HepG2 (cell line): Measurements from ENCODE around the gene BSN. TPM values are rescaled to one million over a fixed set of nuclear protein-coding genes. Genes with fewer than 3 reads are reported as not detected.

Experiments
- E2F5 ChIP-seq: sonication (generic); formaldehyde crosslinking; conservative IDR thresholded peaks from 2 replicates; pipeline ENCODE4 v1.4.0; 2020; ENCODE audit warnings: missing genetic modification reagents
- MBNL3 ChIP-seq: fragments of 250-450 bp; sonication (Bioruptor Pico); conservative IDR thresholded peaks from 2 replicates; pipeline ENCODE4 v1.8.0; 2022; ENCODE audit warnings: mild to moderate bottlenecking, inconsistent platforms
- MEF2D ChIP-seq: sonication (generic); formaldehyde crosslinking; IDR thresholded peaks from 2 replicates; pipeline ENCODE4 v1.5.1; 2020; ENCODE audit warnings: mild to moderate bottlenecking, missing genetic modification reagents
- MTERF4 ChIP-seq: sonication (generic); formaldehyde crosslinking; IDR thresholded peaks from 2 replicates; pipeline ENCODE4 v1.8.0; 2023; ENCODE audit warnings: mild to moderate bottlenecking, missing genetic modification reagents
- MYNN ChIP-seq: sonication (generic); formaldehyde crosslinking; IDR thresholded peaks from 2 replicates; pipeline ENCODE4 v1.4.0; 2020; ENCODE audit warnings: mild to moderate bottlenecking, low read depth, missing genetic modification reagents
- RBFOX2 ChIP-seq: fragments of 200-400 bp; formaldehyde crosslinking; IDR thresholded peaks from 2 replicates; pipeline ENCODE4 v1.6.1; 2017; ENCODE audit warnings: low read depth, mild to moderate bottlenecking, low read length
- RFX3 ChIP-seq: IDR thresholded peaks from 2 replicates; pipeline ENCODE4 v1.6.1; 2016; ENCODE audit warnings: missing biosample characterization, missing genetic modification reagents
- RFXANK ChIP-seq: IDR thresholded peaks from 2 replicates; pipeline ENCODE4 v1.6.1; 2016
- TFDP1 ChIP-seq: IDR thresholded peaks from 2 replicates; pipeline ENCODE4 v1.6.1; 2016; ENCODE audit warnings: missing compliant biosample characterization, missing genetic modification reagents, borderline replicate concordance
- TOE1 ChIP-seq: sonication (generic); formaldehyde crosslinking; IDR thresholded peaks from 2 replicates; pipeline ENCODE4 v1.4.0; 2020; ENCODE audit warnings: mild to moderate bottlenecking, missing genetic modification reagents
- ZFX ChIP-seq: sonication (generic); formaldehyde crosslinking; IDR thresholded peaks from 2 replicates; pipeline ENCODE4 v1.4.0; 2020; ENCODE audit warnings: mild to moderate bottlenecking, low read depth, missing genetic modification reagents, moderate library complexity
- ZMAT3 ChIP-seq: sonication (generic); formaldehyde crosslinking; conservative IDR thresholded peaks from 2 replicates; pipeline ENCODE4 v1.7.0; 2021; ENCODE audit warnings: missing genetic modification reagents
- ZNF205 ChIP-seq: IDR thresholded peaks from 2 replicates; pipeline ENCODE4 v1.6.1; 2018; ENCODE audit warnings: missing biosample characterization, missing genetic modification reagents
- ZNF768 ChIP-seq: sonication (generic); formaldehyde crosslinking; IDR thresholded peaks from 2 replicates; pipeline ENCODE4 v1.4.0; 2020; ENCODE audit warnings: missing genetic modification reagents
- ZNF850 ChIP-seq: sonication (generic); formaldehyde crosslinking; conservative IDR thresholded peaks from 2 replicates; pipeline ENCODE4 v1.9.0; 2021; ENCODE audit warnings: mild to moderate bottlenecking, missing genetic modification reagents
- polyA plus RNA-seq, 8 experiments: library from polyadenylated mRNA; depleted of rRNA in 3 of 8; stranded (reverse) in 7 of 8; unstranded in 1 of 8; fragments of >200 nt; fragmentation: Illumina TruSeq in 4 of 8; extraction: Trizol in 4 of 8; gene quantifications; 2 replicates each; pipeline versions ENCODE4 v1.2.1 to v1.2.3, GENCODE V29; 2011 to 2016; ENCODE audit warnings: low read depth in 4 of 8, missing spikeins in 1 of 8, mixed read lengths in 1 of 8; ENCODE audit not compliant: insufficient read depth in 1 of 8
- total RNA-seq, 5 experiments: library from RNA; depleted of rRNA; stranded (reverse); fragments of >200 nt; fragmentation: Illumina TruSeq; extraction: Trizol; gene quantifications; 2 replicates each; pipeline ENCODE4 v1.2.3, GENCODE V29; 2016; ENCODE audit warnings: low read depth in 1 of 5
- TF ChIP-seq, protein P1 (sequence below): sonication (generic); formaldehyde crosslinking; IDR thresholded peaks from one replicate; pipeline ENCODE4 v1.5.1; 2020; ENCODE audit warnings: mild to moderate bottlenecking, missing genetic modification reagents; ENCODE audit errors: not compliant biosample characterization
- TF ChIP-seq, protein P2 (sequence below): sonication (generic); formaldehyde crosslinking; IDR thresholded peaks from 2 replicates; pipeline ENCODE4 v1.4.0; 2020; ENCODE audit warnings: missing genetic modification reagents

The BSN gene
- total and polyA plus RNA-seq, 2 of the 13 experiments (the other 11 are each of a cell fraction or from before 2014, with no cell fraction given): 0.42 to 0.86 TPM

DNA sequence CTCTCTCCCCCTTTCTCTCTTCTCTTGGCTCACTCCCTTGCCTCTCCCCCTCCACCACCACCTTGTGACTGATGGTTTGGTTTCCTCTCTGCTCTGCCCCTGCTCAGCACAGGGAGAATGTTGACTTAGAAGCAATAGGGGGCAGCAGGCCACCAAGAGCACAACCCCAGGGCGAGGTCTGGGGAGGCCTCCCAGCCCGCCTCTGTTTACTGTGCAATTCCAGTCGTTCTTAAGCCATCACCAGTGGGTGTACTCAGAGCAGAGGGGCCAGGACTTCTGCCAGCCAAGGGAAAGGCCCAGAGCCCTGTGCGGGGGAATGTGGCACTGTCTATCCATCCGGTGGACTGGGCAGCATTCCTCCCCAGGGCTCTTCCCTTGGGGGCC, 114.1 kb downstream of the BSN start (continued):
- TF ChIP-seq ZMAT3: 0 out of 2 replicates have a peak, but pooled peaks have one; percentile 42
- TF ChIP-seq RFXANK (CRISPR knock-in tag): no peak
- no peak for TF ChIP-seq MBNL3
- TF ChIP-seq TFDP1 (CRISPR knock-in tag): no peak
- no peak for TF ChIP-seq E2F5 (CRISPR knock-in tag)
- TF ChIP-seq MEF2D (CRISPR knock-in tag): peak; percentile 41; the same call in 1 of the 2 replicates
- no peak for TF ChIP-seq ZNF850 (CRISPR knock-in tag)
- no peak for TF ChIP-seq RFX3
- no peak for TF ChIP-seq MTERF4 (CRISPR knock-in tag)
- no peak for TF ChIP-seq MYNN (CRISPR knock-in tag)
- no peak for TF ChIP-seq TOE1 (CRISPR knock-in tag)
- TF ChIP-seq ZNF768: no peak
- TF ChIP-seq, protein P1, sequence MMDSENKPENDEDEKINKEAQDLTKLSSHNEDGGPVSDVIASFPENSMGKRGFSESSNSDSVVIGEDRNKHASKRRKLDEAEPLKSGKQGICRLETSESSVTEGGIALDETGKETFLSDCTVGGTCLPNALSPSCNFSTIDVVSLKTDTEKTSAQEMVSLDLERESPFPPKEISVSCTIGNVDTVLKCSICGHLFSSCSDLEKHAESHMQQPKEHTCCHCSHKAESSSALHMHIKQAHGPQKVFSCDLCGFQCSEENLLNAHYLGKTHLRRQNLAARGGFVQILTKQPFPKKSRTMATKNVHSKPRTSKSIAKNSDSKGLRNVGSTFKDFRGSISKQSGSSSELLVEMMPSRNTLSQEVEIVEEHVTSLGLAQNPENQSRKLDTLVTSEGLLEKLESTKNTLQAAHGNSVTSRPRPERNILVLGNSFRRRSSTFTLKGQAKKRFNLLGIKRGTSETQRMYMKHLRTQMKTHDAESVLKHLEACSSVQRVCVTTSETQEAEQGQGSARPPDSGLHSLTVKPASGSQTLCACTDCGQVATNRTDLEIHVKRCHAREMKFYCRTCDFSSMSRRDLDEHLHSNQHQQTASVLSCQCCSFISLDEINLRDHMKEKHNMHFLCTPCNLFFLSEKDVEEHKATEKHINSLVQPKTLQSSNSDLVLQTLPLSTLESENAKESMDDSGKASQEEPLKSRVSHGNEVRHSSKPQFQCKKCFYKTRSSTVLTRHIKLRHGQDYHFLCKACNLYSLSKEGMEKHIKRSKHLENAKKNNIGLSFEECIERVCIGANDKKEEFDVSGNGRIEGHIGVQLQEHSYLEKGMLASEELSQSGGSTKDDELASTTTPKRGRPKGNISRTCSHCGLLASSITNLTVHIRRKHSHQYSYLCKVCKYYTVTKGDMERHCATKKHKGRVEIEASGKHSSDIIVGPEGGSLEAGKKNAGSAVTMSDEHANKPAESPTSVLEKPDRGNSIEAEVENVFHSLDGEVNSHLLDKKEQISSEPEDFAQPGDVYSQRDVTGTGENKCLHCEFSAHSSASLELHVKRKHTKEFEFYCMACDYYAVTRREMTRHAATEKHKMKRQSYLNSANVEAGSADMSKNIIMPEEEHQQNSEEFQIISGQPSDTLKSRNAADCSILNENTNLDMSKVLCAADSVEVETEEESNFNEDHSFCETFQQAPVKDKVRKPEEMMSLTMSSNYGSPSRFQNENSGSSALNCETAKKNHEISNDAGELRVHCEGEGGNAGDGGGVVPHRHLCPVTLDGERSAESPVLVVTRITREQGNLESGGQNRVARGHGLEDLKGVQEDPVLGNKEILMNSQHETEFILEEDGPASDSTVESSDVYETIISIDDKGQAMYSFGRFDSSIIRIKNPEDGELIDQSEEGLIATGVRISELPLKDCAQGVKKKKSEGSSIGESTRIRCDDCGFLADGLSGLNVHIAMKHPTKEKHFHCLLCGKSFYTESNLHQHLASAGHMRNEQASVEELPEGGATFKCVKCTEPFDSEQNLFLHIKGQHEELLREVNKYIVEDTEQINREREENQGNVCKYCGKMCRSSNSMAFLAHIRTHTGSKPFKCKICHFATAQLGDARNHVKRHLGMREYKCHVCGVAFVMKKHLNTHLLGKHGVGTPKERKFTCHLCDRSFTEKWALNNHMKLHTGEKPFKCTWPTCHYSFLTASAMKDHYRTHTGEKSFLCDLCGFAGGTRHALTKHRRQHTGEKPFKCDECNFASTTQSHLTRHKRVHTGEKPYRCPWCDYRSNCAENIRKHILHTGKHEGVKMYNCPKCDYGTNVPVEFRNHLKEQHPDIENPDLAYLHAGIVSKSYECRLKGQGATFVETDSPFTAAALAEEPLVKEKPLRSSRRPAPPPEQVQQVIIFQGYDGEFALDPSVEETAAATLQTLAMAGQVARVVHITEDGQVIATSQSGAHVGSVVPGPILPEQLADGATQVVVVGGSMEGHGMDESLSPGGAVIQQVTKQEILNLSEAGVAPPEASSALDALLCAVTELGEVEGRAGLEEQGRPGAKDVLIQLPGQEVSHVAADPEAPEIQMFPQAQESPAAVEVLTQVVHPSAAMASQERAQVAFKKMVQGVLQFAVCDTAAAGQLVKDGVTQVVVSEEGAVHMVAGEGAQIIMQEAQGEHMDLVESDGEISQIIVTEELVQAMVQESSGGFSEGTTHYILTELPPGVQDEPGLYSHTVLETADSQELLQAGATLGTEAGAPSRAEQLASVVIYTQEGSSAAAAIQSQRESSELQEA (CRISPR knock-in tag): no peak
- no peak for TF ChIP-seq RBFOX2
- TF ChIP-seq ZNF205 (CRISPR knock-in tag): peak; percentile 58; the same call in 1 of the 2 replicates
- TF ChIP-seq ZFX: peak; percentile 70
- TF ChIP-seq, protein P2, sequence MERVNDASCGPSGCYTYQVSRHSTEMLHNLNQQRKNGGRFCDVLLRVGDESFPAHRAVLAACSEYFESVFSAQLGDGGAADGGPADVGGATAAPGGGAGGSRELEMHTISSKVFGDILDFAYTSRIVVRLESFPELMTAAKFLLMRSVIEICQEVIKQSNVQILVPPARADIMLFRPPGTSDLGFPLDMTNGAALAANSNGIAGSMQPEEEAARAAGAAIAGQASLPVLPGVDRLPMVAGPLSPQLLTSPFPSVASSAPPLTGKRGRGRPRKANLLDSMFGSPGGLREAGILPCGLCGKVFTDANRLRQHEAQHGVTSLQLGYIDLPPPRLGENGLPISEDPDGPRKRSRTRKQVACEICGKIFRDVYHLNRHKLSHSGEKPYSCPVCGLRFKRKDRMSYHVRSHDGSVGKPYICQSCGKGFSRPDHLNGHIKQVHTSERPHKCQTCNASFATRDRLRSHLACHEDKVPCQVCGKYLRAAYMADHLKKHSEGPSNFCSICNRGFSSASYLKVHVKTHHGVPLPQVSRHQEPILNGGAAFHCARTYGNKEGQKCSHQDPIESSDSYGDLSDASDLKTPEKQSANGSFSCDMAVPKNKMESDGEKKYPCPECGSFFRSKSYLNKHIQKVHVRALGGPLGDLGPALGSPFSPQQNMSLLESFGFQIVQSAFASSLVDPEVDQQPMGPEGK (CRISPR knock-in tag): peak; percentile 93
